Activated B cell treated with CpG ODN at 0.5 μM for 24 hours (primary cell): ENCODE measurements around the gene BICRA. TPM values are rescaled to one million over a fixed set of nuclear protein-coding genes. Genes with fewer than 3 reads are reported as not detected.
"Not testable (repeated sequence)": the region's sequence is repeated elsewhere in the genome, so short reads cannot be mapped to it uniquely, and the experiment has no call there.

Experiments used
- ATAC-seq: fragments of 200-7000 bp; cut with Tn5 transposase; one replicate; pipeline ENCODE4 v1.10.0; 2021; ENCODE audit warnings: low read depth, mild to moderate bottlenecking, moderate library complexity
- CTCF ChIA-PET: fragments of 350-600 bp; sonication (Branson Sonifier 250); formaldehyde crosslinking; loops from one replicate; lab custom pipeline; 2021; ENCODE audit warnings: antibody characterized with exemption; lab: Charles Lee
- POLR2A ChIA-PET: fragments of 350-600 bp; sonication (Branson Sonifier 250); formaldehyde crosslinking; loops from one replicate; lab custom pipeline; 2021; ENCODE audit warnings: antibody characterized with exemption; lab: Charles Lee
- DNase-seq: peaks from one replicate; pipeline ENCODE4 v3.0.0; 2022
- H3K27ac Mint-ChIP-seq: one replicate; pipeline ENCODE4 v1.8.0; 2020; ENCODE audit warnings: mixed read lengths
- H3K27me3 Mint-ChIP-seq: one replicate; pipeline ENCODE4 v1.8.0; 2021; ENCODE audit warnings: mixed read lengths
- H3K36me3 Mint-ChIP-seq: one replicate; pipeline ENCODE4 v1.8.0; 2021; ENCODE audit warnings: low read depth, mixed read lengths
- H3K4me1 Mint-ChIP-seq: one replicate; pipeline ENCODE4 v1.8.0; 2021; ENCODE audit warnings: mixed read lengths
- H3K4me3 Mint-ChIP-seq: one replicate; pipeline ENCODE4 v1.8.0; 2020; ENCODE audit warnings: mild to moderate bottlenecking, mixed read lengths
- H3K9me3 Mint-ChIP-seq: one replicate; pipeline ENCODE4 v1.8.0; 2020; ENCODE audit warnings: mixed read lengths
- intact Hi-C: fragments of 100-400 bp; cut with micrococcal nuclease; formaldehyde crosslinking; loops from one replicate; pipeline ENCODE4 v1.15.1; 2024
- total RNA-seq: library from RNA; stranded (reverse); gene quantifications from 2 replicates; pipeline ENCODE4 v1.2.3, GENCODE V29; 2022
- TF ChIP-seq, protein P1 (sequence below): fragments of 200-600 bp; IDR thresholded peaks from one replicate; pipeline ENCODE4 v1.8.0; 2022; ENCODE audit warnings: antibody characterized with exemption, mild to moderate bottlenecking

The BICRA gene
- total RNA-seq, 1 donor from 2014 or later, result 16.0 TPM

DNA sequence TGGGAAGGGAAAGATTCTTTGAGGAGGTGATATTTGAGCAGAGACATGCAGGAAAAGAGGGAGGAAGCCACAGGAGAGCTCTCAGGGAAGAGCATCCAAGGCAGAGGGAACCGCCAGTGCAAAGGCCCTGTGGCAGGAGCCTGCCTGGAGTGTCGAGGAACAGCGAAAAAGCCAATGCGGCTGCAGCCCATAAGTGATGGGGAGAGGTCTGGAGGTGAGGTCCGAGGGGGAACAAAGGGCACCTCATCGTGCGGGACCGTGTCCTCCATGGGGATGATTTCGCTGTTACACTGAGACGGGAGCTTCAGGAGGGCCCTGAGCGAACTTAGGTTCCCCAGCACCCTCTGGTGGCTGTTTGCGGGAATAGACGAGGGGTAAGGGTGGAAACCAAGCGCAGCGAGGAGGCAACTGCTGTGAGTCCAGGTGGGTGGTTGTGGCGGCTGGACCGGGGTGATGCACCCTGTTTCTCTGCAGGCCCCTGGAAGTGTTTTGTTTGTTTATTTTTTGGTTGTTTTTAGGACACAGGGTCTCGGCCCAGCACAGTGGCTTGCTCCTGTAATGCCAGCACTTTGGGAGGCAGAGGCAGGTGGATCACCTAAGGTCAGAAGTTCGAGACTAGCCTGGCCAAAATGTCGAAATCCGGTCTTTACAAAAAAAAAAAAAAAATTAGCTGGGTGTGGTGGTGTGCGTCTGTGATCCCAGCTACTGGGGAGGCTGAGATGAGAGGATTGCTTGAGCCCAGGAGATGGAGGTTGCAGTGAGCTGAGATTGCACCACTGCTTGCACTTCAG is 98.4 kb downstream of the BICRA start:
- Mint-ChIP-seq H3K4me3 (no peak overlapping the region), H3K27me3 (peaks cover 16% of the 10 kb centered on the region), H3K36me3 (peaks cover 12% of the 10 kb centered on the region), H3K9me3 (no peaks in the 10 kb centered on the region), H3K4me1 (no peaks in the 10 kb centered on the region), H3K27ac (no peak overlapping the region)
- peak; percentile 77 for ATAC-seq
- peak; percentile 56 for DNase-seq
- CTCF ChIA-PET, result interaction anchor here (1.0 to 6.4 kb wide), 5 partner anchors 7 to 271 kb away, joined by 3 to 72 read pairs (median 5); partner anchors contain the start of genes NAPA and NOP53
- intact Hi-C loops, result loop anchor here (1.0 kb wide), 1 partner anchor 271 kb away; no protein-coding TSS in a partner anchor
- TF ChIP-seq, protein P1, sequence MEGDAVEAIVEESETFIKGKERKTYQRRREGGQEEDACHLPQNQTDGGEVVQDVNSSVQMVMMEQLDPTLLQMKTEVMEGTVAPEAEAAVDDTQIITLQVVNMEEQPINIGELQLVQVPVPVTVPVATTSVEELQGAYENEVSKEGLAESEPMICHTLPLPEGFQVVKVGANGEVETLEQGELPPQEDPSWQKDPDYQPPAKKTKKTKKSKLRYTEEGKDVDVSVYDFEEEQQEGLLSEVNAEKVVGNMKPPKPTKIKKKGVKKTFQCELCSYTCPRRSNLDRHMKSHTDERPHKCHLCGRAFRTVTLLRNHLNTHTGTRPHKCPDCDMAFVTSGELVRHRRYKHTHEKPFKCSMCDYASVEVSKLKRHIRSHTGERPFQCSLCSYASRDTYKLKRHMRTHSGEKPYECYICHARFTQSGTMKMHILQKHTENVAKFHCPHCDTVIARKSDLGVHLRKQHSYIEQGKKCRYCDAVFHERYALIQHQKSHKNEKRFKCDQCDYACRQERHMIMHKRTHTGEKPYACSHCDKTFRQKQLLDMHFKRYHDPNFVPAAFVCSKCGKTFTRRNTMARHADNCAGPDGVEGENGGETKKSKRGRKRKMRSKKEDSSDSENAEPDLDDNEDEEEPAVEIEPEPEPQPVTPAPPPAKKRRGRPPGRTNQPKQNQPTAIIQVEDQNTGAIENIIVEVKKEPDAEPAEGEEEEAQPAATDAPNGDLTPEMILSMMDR, result no peak
- POLR2A ChIA-PET, result interaction anchor here (1.0 to 1.6 kb wide), 2 partner anchors 38 to 271 kb away, joined by 4 read pairs; partner anchors contain the start of gene NOP53

GRCh38 chr19:47711652-47712242 is 102.8 kb downstream of the BICRA start:
- peaks cover 39% of the 10 kb centered on the region for H3K27me3 Mint-ChIP-seq
- CTCF ChIA-PET, result interaction anchor here (1.1 to 3.8 kb wide), 2 partner anchors 77 to 275 kb away, joined by 6 to 14 read pairs; no protein-coding TSS in a partner anchor
- TF ChIP-seq, protein P1, result no peak
- H3K27ac Mint-ChIP-seq, result no peak overlapping the region
- intact Hi-C loops, result no loop called here
- peaks cover 5% of the 10 kb centered on the region for H3K9me3 Mint-ChIP-seq
- H3K36me3 Mint-ChIP-seq, result no peaks in the 10 kb centered on the region
- H3K4me3 Mint-ChIP-seq, result no peak overlapping the region
- POLR2A ChIA-PET, result no interaction called here
- DNase-seq (no peak), ATAC-seq (no peak)
- peaks cover 3% of the 10 kb centered on the region for H3K4me1 Mint-ChIP-seq

- no peak for DNase-seq
- intact Hi-C loops, result loop anchor here (1.0 kb wide), 1 partner anchor 30 kb away; no protein-coding TSS in a partner anchor
- Mint-ChIP-seq H3K36me3 (no peaks in the 10 kb centered on the region), H3K4me1 (peaks cover 3% of the 10 kb centered on the region), H3K9me3 (peaks cover 5% of the 10 kb centered on the region), H3K27me3 (peaks cover 32% of the 10 kb centered on the region), H3K27ac (no peak within 1 kb of the TSS), H3K4me3 (no peak within 1 kb of the TSS)
- ATAC-seq, result no peak
- POLR2A ChIA-PET, result no interaction called here
- CTCF ChIA-PET, result interaction anchor here (1.0 to 3.8 kb wide), 4 partner anchors 27 to 277 kb away, joined by 3 to 14 read pairs (median 7); partner anchors contain the start of gene NOP53
- TF ChIP-seq, protein P1, result no peak
These were observed 104.4 kb downstream of the BICRA start, which contains the start of gene EHD2 for GRCh38 chr19:47713046-47714021. Gene EHD2, plus strand, starts transcription at chr19:47713422. Its CDS starts 3,191 bp downstream, at chr19:47716613.

GRCh38 chr19:47714339-47714738 is 105.4 kb downstream of the BICRA start:
- Mint-ChIP-seq H3K4me1 (peaks cover 3% of the 10 kb centered on the region), H3K27me3 (peaks cover 34% of the 10 kb centered on the region), H3K9me3 (peaks cover 5% of the 10 kb centered on the region), H3K36me3 (no peaks in the 10 kb centered on the region), H3K4me3 (no peak overlapping the region), H3K27ac (no peak overlapping the region)
- ChIA-PET POLR2A (interaction anchor here (0.5 kb wide), 1 partner anchor 114 kb away, joined by 4 read pairs; no protein-coding TSS in a partner anchor), CTCF (no interaction called here)
- DNase-seq, result no peak
- ATAC-seq, result no peak
- TF ChIP-seq, protein P1, result no peak
- intact Hi-C loops, result no loop called here

DNA sequence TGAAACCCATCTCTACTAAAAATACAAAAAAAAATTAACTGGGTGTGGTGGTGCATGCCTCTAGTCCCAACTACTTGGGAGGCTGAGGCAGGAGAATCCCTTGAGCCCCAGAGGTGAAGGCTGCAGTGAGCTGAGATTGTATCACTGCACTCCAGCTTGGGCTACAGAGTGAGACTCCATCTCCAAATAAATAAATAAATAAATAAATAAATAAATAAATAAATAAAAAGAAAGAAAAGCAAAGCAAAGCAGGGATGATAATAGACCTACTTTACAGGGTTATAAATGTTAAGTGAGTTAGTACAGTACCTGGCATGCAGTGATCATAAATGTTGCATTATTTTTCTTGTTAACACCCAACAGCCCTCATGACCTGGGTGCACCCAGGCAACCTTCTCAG is 105.9 kb downstream of the BICRA start:
- H3K4me3 Mint-ChIP-seq, H3K36me3 Mint-ChIP-seq, H3K27ac Mint-ChIP-seq, intact Hi-C loops, CTCF ChIA-PET, H3K4me1 Mint-ChIP-seq, DNase-seq, ATAC-seq, H3K9me3 Mint-ChIP-seq: not testable (repeated sequence)
- POLR2A ChIA-PET, result interaction anchor here (0.5 kb wide), 1 partner anchor 115 kb away, joined by 4 read pairs; no protein-coding TSS in a partner anchor
- peaks cover 34% of the 10 kb centered on the region for H3K27me3 Mint-ChIP-seq
